Smooth muscle cell (in vitro differentiated cells): ENCODE results near the gene SDK1. TPM values are rescaled to one million over a fixed set of nuclear protein-coding genes. Genes with fewer than 3 reads are reported as not detected.

ENCODE experiments used
- DNase-seq: peaks from one replicate; lab custom pipeline; 2025; ENCODE audit not compliant: unreplicated experiment; lab: John Stamatoyannopoulos, UW
- H2AFZ ChIP-seq: fragments of 200-600 bp; sonication (generic); 2 replicates; pipeline ENCODE4 v1.6.0; 2016; ENCODE audit warnings: antibody characterized with exemption, low read depth, mild to moderate bottlenecking
- H3F3A ChIP-seq: fragments of 200-600 bp; sonication (generic); 2 replicates; pipeline ENCODE4 v1.6.0; 2017; ENCODE audit warnings: antibody characterized with exemption, low read depth
- H3K27ac ChIP-seq: fragments of 200-600 bp; sonication (generic); 2 replicates; pipeline ENCODE4 v1.5.1; 2016; ENCODE audit warnings: low read depth, mild to moderate bottlenecking
- H3K27me3 ChIP-seq: fragments of 200-600 bp; sonication (generic); 2 replicates; pipeline ENCODE4 v1.6.1; 2016; ENCODE audit warnings: low read depth, mild to moderate bottlenecking
- H3K36me3 ChIP-seq: fragments of 200-600 bp; sonication (generic); 2 replicates; pipeline ENCODE4 v1.5.1; 2016; ENCODE audit warnings: low read depth
- H3K4me1 ChIP-seq: fragments of 200-600 bp; sonication (generic); 2 replicates; pipeline ENCODE4 v1.5.1; 2016; ENCODE audit warnings: low read depth
- H3K4me2 ChIP-seq: fragments of 200-600 bp; sonication (generic); 2 replicates; pipeline ENCODE4 v1.6.0; 2016; ENCODE audit warnings: mild to moderate bottlenecking
- H3K4me3 ChIP-seq: fragments of 200-600 bp; sonication (generic); 2 replicates; pipeline ENCODE4 v1.5.1; 2016; ENCODE audit warnings: mild to moderate bottlenecking
- H3K79me2 ChIP-seq: fragments of 200-600 bp; sonication (generic); 2 replicates; pipeline ENCODE4 v1.6.0; 2016; ENCODE audit warnings: low read depth, mild to moderate bottlenecking
- H3K9ac ChIP-seq: fragments of 200-600 bp; sonication (generic); 2 replicates; pipeline ENCODE4 v1.6.0; 2016; ENCODE audit warnings: low read depth
- H3K9me3 ChIP-seq: fragments of 200-600 bp; sonication (generic); replicated peaks from 2 replicates; pipeline ENCODE4 v1.5.1; 2016; ENCODE audit warnings: low read depth
- H4K20me1 ChIP-seq: fragments of 200-600 bp; sonication (generic); 2 replicates; pipeline ENCODE4 v1.6.0; 2016; ENCODE audit warnings: low read depth
- WGBS: methylation state at CpG from one replicate; pipeline ENCODE4 v1.1.7; 2016; ENCODE audit warnings: low lambda C conversion rate; 5-methylcytosine and 5-hydroxymethylcytosine counted together
- polyA plus RNA-seq: library from polyadenylated mRNA; unstranded; fragments of >200 nt; fragmentation: Nextera tagmentation; extraction: Ambion mirVana; gene quantifications from 2 replicates; pipeline ENCODE4 v1.2.1, GENCODE V29; 2016
- total RNA-seq: library from RNA; depleted of rRNA; stranded (reverse); fragments of >200 nt; gene quantifications from 2 replicates; pipeline ENCODE4 v1.2.3, GENCODE V29; 2014
- TF ChIP-seq, protein P1 (sequence below): fragments of 200-600 bp; sonication (generic); IDR thresholded peaks from 2 replicates; pipeline ENCODE4 v1.5.1; 2017; ENCODE audit warnings: borderline replicate concordance, mild to moderate bottlenecking, antibody characterized with exemption; ENCODE audit not compliant: insufficient read depth, poor library complexity, severe bottlenecking

The SDK1 gene
- total and polyA plus RNA-seq, 2 experiments from 2014 or later: 1.1 to 2.5 TPM

DNA sequence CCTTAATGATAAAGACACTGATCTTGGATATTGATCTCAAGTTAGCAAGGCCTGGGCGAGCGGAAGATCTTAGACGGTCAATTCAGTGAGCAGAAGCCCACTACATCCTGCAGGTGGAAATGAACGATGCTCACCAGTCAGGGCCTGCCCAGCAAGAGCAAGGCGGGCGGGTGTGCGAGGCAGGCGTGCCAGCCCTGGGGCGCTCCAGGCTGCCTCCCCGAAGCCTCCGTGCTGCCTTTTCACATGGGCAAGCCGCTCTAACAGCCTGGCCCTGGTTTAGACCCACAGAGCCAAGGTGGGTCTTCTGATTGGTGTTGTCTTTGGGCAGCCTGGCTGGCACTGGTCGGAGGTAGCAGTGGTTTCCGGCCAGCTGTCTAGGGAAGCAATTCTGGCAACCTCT lies 906.0 kb downstream of the SDK1 start:
- no peaks in the 10 kb centered on the region for H3K4me1 ChIP-seq
- H4K20me1 ChIP-seq: no peaks in the 10 kb centered on the region
- no peak overlapping the region for H3K4me3 ChIP-seq
- TF ChIP-seq, protein P1, sequence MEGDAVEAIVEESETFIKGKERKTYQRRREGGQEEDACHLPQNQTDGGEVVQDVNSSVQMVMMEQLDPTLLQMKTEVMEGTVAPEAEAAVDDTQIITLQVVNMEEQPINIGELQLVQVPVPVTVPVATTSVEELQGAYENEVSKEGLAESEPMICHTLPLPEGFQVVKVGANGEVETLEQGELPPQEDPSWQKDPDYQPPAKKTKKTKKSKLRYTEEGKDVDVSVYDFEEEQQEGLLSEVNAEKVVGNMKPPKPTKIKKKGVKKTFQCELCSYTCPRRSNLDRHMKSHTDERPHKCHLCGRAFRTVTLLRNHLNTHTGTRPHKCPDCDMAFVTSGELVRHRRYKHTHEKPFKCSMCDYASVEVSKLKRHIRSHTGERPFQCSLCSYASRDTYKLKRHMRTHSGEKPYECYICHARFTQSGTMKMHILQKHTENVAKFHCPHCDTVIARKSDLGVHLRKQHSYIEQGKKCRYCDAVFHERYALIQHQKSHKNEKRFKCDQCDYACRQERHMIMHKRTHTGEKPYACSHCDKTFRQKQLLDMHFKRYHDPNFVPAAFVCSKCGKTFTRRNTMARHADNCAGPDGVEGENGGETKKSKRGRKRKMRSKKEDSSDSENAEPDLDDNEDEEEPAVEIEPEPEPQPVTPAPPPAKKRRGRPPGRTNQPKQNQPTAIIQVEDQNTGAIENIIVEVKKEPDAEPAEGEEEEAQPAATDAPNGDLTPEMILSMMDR: no peak
- no peak overlapping the region for H3K27ac ChIP-seq
- 99% methylated on average over 14 of the region's 14 CpGs for WGBS
- H2AFZ ChIP-seq: no peak overlapping the region
- H3K36me3 ChIP-seq: no peaks in the 10 kb centered on the region
- H3K9ac ChIP-seq: no peak overlapping the region
- no peak for DNase-seq
- no peaks in the 10 kb centered on the region for H3K79me2 ChIP-seq
- H3K27me3 ChIP-seq: no peaks in the 10 kb centered on the region
- no peaks in the 10 kb centered on the region for H3F3A ChIP-seq
- H3K4me2 ChIP-seq: no peak overlapping the region
- H3K9me3 ChIP-seq: no peaks in the 10 kb centered on the region

DNA sequence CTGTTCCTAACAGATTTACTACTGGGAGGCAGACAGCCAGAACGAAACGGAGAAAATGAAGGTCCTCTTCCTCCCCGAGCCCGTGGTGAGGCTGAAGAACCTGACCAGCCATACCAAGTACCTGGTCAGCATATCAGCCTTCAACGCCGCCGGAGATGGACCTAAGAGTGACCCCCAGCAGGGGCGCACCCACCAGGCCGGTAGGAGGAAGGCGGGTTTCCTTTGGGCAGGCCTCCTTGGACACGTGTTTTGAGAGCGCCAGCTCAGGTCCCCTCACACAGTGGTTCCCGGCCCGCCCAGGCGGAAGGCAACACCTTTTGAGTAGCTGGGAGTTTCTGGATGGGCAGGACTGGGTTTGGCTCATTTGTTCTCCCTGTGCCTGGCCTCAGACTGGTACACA lies 907.0 kb downstream of the SDK1 start:
- H3K36me3 ChIP-seq: no peaks in the 10 kb centered on the region
- no peaks in the 10 kb centered on the region for H4K20me1 ChIP-seq
- H3K4me2 ChIP-seq: no peak overlapping the region
- 96% methylated on average over 15 of the region's 15 CpGs for WGBS
- H3K4me1 ChIP-seq: no peaks in the 10 kb centered on the region
- no peak overlapping the region for H2AFZ ChIP-seq
- H3K9me3 ChIP-seq: no peaks in the 10 kb centered on the region
- no peaks in the 10 kb centered on the region for H3F3A ChIP-seq
- H3K4me3 ChIP-seq: no peak overlapping the region
- H3K79me2 ChIP-seq: no peaks in the 10 kb centered on the region
- DNase-seq: no peak
- TF ChIP-seq, protein P1: no peak
- H3K9ac ChIP-seq: no peak overlapping the region
- no peak overlapping the region for H3K27ac ChIP-seq
- H3K27me3 ChIP-seq: no peaks in the 10 kb centered on the region

DNA sequence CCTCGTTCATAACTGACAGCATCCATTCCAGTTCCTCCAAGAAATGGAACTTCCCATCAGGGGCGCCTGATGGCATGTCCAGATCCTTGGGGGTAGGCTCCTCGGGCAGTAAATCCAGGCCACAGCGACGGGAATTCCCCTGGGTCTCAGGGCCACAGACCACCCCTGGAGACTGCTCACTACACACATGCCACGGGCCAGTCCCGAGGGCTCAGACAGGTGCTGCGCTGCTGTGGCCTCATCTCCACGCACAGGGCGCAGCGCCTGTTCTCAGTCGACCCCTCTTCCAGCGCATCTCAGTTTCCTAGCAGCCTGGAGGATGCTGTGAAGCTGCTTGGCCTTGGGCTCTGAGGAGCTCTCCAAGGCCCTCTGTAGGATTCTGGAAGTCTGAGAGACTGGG lies 907.5 kb downstream of the SDK1 start:
- no peak for DNase-seq
- Histone ChIP-seq H2AFZ (no peak overlapping the region), H3K4me2 (no peak overlapping the region), H3K9ac (no peak overlapping the region), H3K27ac (no peak overlapping the region), H3K9me3 (no peaks in the 10 kb centered on the region), H3K4me3 (no peak overlapping the region), H4K20me1 (no peaks in the 10 kb centered on the region), H3K4me1 (no peaks in the 10 kb centered on the region), H3K36me3 (no peaks in the 10 kb centered on the region), H3F3A (no peaks in the 10 kb centered on the region), H3K27me3 (no peaks in the 10 kb centered on the region), H3K79me2 (no peaks in the 10 kb centered on the region)
- TF ChIP-seq, protein P1: no peak
- 95% methylated on average over 13 of the region's 13 CpGs for WGBS

DNA sequence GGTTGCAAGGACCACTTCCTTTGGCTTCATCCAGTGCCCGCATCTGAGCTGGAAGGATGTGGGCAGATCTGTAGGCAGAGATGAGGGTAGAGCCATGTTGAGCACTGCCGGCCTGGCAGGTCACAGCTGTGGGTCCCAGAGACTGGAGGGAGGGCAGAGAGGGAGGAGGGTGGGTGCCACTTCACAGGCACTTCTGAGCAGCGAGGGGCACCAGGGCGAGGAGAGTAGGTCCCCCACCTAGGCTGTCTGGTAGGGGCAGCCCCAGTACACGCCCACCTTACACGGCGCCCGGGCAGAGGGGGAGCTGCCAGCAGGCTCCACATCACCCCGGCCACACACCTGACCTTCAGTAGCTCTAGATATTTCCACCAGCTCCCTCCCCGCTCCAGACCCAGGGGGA lies 908.1 kb downstream of the SDK1 start:
- no peak for DNase-seq
- Histone ChIP-seq H3K27ac (no peak overlapping the region), H3K36me3 (no peaks in the 10 kb centered on the region), H3K79me2 (no peaks in the 10 kb centered on the region), H3K4me1 (no peaks in the 10 kb centered on the region), H3K9me3 (no peaks in the 10 kb centered on the region), H3K9ac (no peak overlapping the region), H3K27me3 (no peaks in the 10 kb centered on the region), H2AFZ (no peak overlapping the region), H3K4me3 (no peak overlapping the region), H3F3A (no peaks in the 10 kb centered on the region), H3K4me2 (no peak overlapping the region), H4K20me1 (no peaks in the 10 kb centered on the region)
- 93% methylated on average over 10 of the region's 10 CpGs for WGBS
- TF ChIP-seq, protein P1: no peak
